K562 (cell line): ENCODE data around the gene PTPRG. TPM values are rescaled to one million over a fixed set of nuclear protein-coding genes. Genes with fewer than 3 reads are reported as not detected.

Source experiments
- ATAC-seq: fragments of 200-7000 bp; cut with Tn5 transposase; 3 replicates; pipeline ENCODE4 v1.9.1; 2020; ENCODE audit warnings: moderate library complexity
- BruUV-seq: library from RNA; stranded (reverse); fragments of 400-500 nt; replicated peaks from 2 replicates; lab custom pipeline; 2021; lab: Mats Ljungman, UMichigan
- CTCF ChIA-PET: fragments of 300-600 bp; formaldehyde crosslinking; extraction: SDS; loops from one replicate; lab custom pipeline; 2021; ENCODE audit warnings: low intra/inter-chr PET ratio; lab: Yijun Ruan, JAX
- POLR2A ChIA-PET: fragments of 300-600, 350-650 bp; sonication (Branson Sonifier 250); formaldehyde crosslinking; extraction: SDS; loops from one replicate; lab custom pipeline; 2021; ENCODE audit warnings: antibody characterized with exemption, inconsistent platforms; lab: Yijun Ruan, JAX
- DNase-seq, 4 experiments: peaks; one replicate each; pipeline versions ENCODE4 v3.0.0 to v3.0.0-alpha.2; 2011 to 2018; ENCODE audit warnings: low spot score in 3 of 4, mixed read lengths in 3 of 4; ENCODE audit errors: extremely low read depth in 1 of 4
- FAIRE-seq: peaks from 2 replicates; lab custom pipeline; 2011; peaks lifted over from hg19 to GRCh38; lab: Jason Lieb, UNC
- H2AFZ ChIP-seq: 2 replicates; pipeline ENCODE4 v1.6.0; 2011; ENCODE audit warnings: low read depth, low read length, control low read depth, inconsistent platforms
- H3K27ac ChIP-seq: fragments of 200-600 bp; 3 replicates; pipeline ENCODE4 v1.8.0; 2011; ENCODE audit warnings: low read depth, mild to moderate bottlenecking, control low read depth, inconsistent platforms, low read length, moderate library complexity, mixed read lengths; ENCODE audit errors: extremely low read depth
- H3K27me3 ChIP-seq, 2 experiments: fragments of 300-600 bp in 1 of 2; 2 replicates in 1 of 2; 3 replicates in 1 of 2; pipeline versions ENCODE4 v1.6.0 to v1.8.0; 2011; ENCODE audit warnings: inconsistent platforms in 2 of 2, low read length in 2 of 2, mild to moderate bottlenecking in 1 of 2, mixed read lengths in 1 of 2, moderate library complexity in 1 of 2; ENCODE audit not compliant: control insufficient read depth in 2 of 2, insufficient read depth in 2 of 2
- H3K36me3 ChIP-seq: fragments of 300-600 bp; 3 replicates; pipeline ENCODE4 v1.8.0; 2011; ENCODE audit warnings: mild to moderate bottlenecking, low read length, inconsistent platforms; ENCODE audit not compliant: control insufficient read depth, insufficient read depth
- H3K4me1 ChIP-seq, 2 experiments: fragments of 200-600 bp in 1 of 2; replicated peaks in 1 of 2; 2 replicates in 1 of 2; 3 replicates in 1 of 2; pipeline versions ENCODE4 v1.5.1 to v1.8.0; 2011; ENCODE audit warnings: inconsistent platforms in 2 of 2, low read length in 2 of 2, mild to moderate bottlenecking in 1 of 2, mixed read lengths in 1 of 2, moderate library complexity in 1 of 2; ENCODE audit not compliant: control insufficient read depth in 2 of 2, insufficient read depth in 2 of 2
- H3K4me2 ChIP-seq: 2 replicates; pipeline ENCODE4 v1.6.1; 2011; ENCODE audit warnings: low read length, control low read depth, inconsistent platforms, mixed read lengths; ENCODE audit not compliant: insufficient read depth
- H3K4me3 ChIP-seq: fragments of 200-600 bp; sonication (generic), shearing (Covaris generic); 2 replicates; pipeline ENCODE4 v1.5.1; 2016; ENCODE audit warnings: control low read depth, inconsistent platforms
- H3K79me2 ChIP-seq: fragments of 200-600 bp; 3 replicates; pipeline ENCODE4 v1.8.0; 2011; ENCODE audit warnings: low read length, inconsistent platforms; ENCODE audit not compliant: control insufficient read depth, insufficient read depth
- H3K9ac ChIP-seq, 2 experiments: 2 replicates each; pipeline versions ENCODE4 v1.6.0 to v1.6.1; 2011; ENCODE audit warnings: low read depth in 2 of 2, low read length in 2 of 2, control low read depth in 1 of 2, inconsistent platforms in 1 of 2, mild to moderate bottlenecking in 1 of 2, mixed read lengths in 1 of 2; ENCODE audit not compliant: insufficient read depth in 1 of 2
- H3K9me1 ChIP-seq: one replicate; pipeline ENCODE4 v1.6.0; 2011; ENCODE audit warnings: inconsistent platforms, mild to moderate bottlenecking, low read length, moderate library complexity; ENCODE audit not compliant: control insufficient read depth, insufficient read depth
- H3K9me3 ChIP-seq: replicated peaks from 2 replicates; pipeline ENCODE4 v1.5.1; 2011; ENCODE audit warnings: low read depth, low read length, inconsistent platforms; ENCODE audit not compliant: control insufficient read depth, insufficient read depth
- H4K20me1 ChIP-seq: replicated peaks from 2 replicates; pipeline ENCODE4 v1.6.1; 2011; ENCODE audit warnings: low read length, inconsistent platforms, mixed read lengths; ENCODE audit not compliant: control insufficient read depth, insufficient read depth
- BACH1 ChIP-seq: fragments of 200-800 bp; sonication (Bioruptor generic); IDR thresholded peaks from 2 replicates; pipeline ENCODE4 v1.6.1; 2016; ENCODE audit warnings: missing genetic modification characterization, missing compliant biosample characterization
- CTBP1 ChIP-seq: fragments of 450-650 bp; IDR thresholded peaks from 2 replicates; pipeline ENCODE4 v1.6.1; 2016; ENCODE audit warnings: borderline replicate concordance
- HMGN3 ChIP-seq: IDR thresholded peaks from 2 replicates; pipeline ENCODE4 v1.6.1; 2011; ENCODE audit warnings: borderline replicate concordance, low read depth, mild to moderate bottlenecking, mixed read lengths, low read length; ENCODE audit not compliant: insufficient read length; ENCODE audit errors: extremely low read depth
- KDM5B ChIP-seq: fragments of 200-600 bp; sonication (generic); IDR thresholded peaks from 2 replicates; pipeline ENCODE4 v1.6.1; 2012; ENCODE audit warnings: low read depth, mild to moderate bottlenecking, moderate library complexity, low read length, control low read depth, inconsistent platforms; ENCODE audit not compliant: insufficient replicate concordance
- KLF10 ChIP-seq: fragments of 250-450 bp; sonication (Bioruptor Pico); IDR thresholded peaks from 2 replicates; pipeline ENCODE4 v1.6.1; 2021; ENCODE audit warnings: matching md5 sums
- SIX5 ChIP-seq, 2 experiments: IDR thresholded peaks; 2 replicates each; pipeline ENCODE4 v1.6.1; 2011; ENCODE audit warnings: low read length in 2 of 2, borderline replicate concordance in 1 of 2, low read depth in 1 of 2, mild to moderate bottlenecking in 1 of 2, moderate library complexity in 1 of 2; ENCODE audit not compliant: insufficient read depth in 1 of 2
- SMAD3 ChIP-seq: fragments of 450-650 bp; formaldehyde crosslinking; conservative IDR thresholded peaks from 2 replicates; pipeline ENCODE4 v1.4.0; 2020; ENCODE audit warnings: mild to moderate bottlenecking
- TAL1 ChIP-seq: fragments of 450-650 bp; IDR thresholded peaks from 2 replicates; pipeline ENCODE4 v1.6.1; 2016; ENCODE audit warnings: mild to moderate bottlenecking
- ZC3H8 ChIP-seq: fragments of 450-650 bp; IDR thresholded peaks from 2 replicates; pipeline ENCODE4 v1.6.1; 2017
- ZNF384 ChIP-seq: IDR thresholded peaks from 2 replicates; pipeline ENCODE4 v1.6.1; 2012; ENCODE audit warnings: low read depth, low read length, improper control_type of control experiment
- ZNF830 ChIP-seq: fragments of 250-450 bp; sonication (Bioruptor Pico); IDR thresholded peaks from 2 replicates; pipeline ENCODE4 v1.5.0; 2021; ENCODE audit warnings: mild to moderate bottlenecking
- WGBS: fragments of 100-300 bp; shearing (Covaris generic); methylation state at CpG from one replicate; pipeline ENCODE4 v1.1.6; 2016; ENCODE audit warnings: low coverage, mixed read lengths; ENCODE audit not compliant: insufficient coverage; ENCODE audit errors: missing lambda C conversion rate; 5-methylcytosine and 5-hydroxymethylcytosine counted together
- in situ Hi-C: fragments of 300-500 bp; cut with MboI; formaldehyde crosslinking; loops from 4 replicates; pipeline ENCODE4 v1.15.0; 2018; ENCODE audit warnings: inconsistent platforms, mixed read lengths
- intact Hi-C: fragments of 100-400 bp; cut with micrococcal nuclease; formaldehyde crosslinking; loops from 2 replicates; pipeline ENCODE4 v1.14.2; 2022
- polyA plus RNA-seq, 8 experiments: library from polyadenylated mRNA; depleted of rRNA in 4 of 8; stranded (reverse) in 5 of 8; unstranded in 3 of 8; fragments of >200 nt; fragmentation: Nextera tagmentation in 2 of 8; fragmentation: Illumina TruSeq in 1 of 8; extraction: Ambion mirVana in 2 of 8; extraction: Trizol in 1 of 8; gene quantifications; 2 replicates each; pipeline versions ENCODE4 v1.2.1 to v1.2.3, GENCODE V29; 2011 to 2014; ENCODE audit warnings: inconsistent platforms in 1 of 8, missing spikeins in 1 of 8
- total RNA-seq, 7 experiments: library from RNA; depleted of rRNA in 6 of 7; stranded (reverse); fragments of >200 nt in 6 of 7; fragmentation: Illumina TruSeq in 2 of 7; extraction: Trizol in 2 of 7; gene quantifications; 2 replicates each; pipeline versions ENCODE4 v1.2.1 to v1.2.3, GENCODE V29; 2011 to 2021; ENCODE audit warnings: low replicate concordance in 1 of 7
- TF ChIP-seq, protein P1 (sequence below): fragments of 250-450 bp; sonication (Bioruptor Pico); IDR thresholded peaks from 2 replicates; pipeline ENCODE4 v1.8.0; 2022; ENCODE audit warnings: inconsistent platforms
- TF ChIP-seq, protein P2 (sequence below): sonication (generic); formaldehyde crosslinking; IDR thresholded peaks from 2 replicates; pipeline ENCODE4 v1.8.1; 2023; ENCODE audit warnings: missing genetic modification reagents, mild to moderate bottlenecking, borderline replicate concordance

The PTPRG gene
- total and polyA plus RNA-seq, 9 of the 15 experiments (the other 6 are each of a cell fraction or from before 2014, with no cell fraction given): 0.16 TPM; not detected in 8

DNA sequence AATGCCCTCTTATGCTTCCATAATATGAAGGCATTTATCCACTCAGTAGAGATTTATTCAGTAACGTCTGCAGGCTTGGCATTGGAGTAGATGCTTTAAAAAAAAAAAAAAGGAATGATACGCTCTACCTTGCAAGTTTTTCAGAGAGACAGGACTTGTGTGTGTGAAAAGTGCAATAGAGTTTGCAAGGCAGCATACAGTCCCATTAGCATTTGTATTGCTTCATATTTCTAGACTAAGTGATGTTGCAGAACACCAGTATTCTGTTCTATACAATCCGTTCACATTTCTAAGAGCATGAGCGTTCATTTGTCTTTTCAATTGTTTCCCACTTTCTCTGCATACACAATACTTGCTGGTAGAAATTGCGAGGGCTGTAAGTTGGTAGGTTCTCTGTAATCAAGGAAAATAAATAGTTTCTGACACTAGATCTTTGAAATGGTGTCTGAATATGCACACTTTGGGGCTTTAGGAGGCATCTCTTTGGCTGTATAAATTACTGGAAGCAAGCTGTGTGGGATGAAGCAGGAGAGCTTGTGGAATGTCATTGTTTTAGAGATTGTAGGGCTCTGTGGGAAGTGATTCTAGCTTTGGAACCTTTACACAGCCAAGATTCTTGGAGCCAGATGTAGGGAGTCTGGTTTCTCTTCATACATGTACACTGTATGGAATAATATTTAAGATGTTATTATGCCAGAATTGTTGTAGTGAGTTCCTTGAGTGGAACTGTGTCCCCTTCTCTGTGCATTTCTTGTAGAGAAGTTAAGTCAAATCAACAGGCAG is 549.3 kb downstream of the PTPRG start (continued):
- TF ChIP-seq SMAD3 (CRISPR knock-in tag) (no peak), HMGN3 (no peak), KDM5B (no peak), CTBP1 (no peak)

DNA sequence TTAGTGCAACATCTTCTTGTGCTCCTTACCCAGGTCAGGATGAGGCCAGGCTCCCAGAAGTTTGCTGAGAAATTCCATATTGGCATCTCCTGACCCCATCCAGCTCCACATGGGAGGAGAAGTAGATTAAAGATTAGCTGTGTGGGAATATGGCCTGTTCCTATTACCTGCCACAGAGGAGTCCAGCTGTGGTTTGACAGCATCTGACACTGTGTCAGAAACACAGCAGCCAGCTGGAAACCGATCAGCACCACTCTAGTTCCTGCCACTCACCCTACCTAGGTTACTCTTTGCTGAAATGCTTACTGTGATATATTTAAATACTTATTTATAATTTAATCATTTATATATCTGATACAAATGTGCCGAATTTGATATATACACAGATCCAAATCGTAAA is 551.7 kb downstream of the PTPRG start:
- H3K36me3 ChIP-seq: no peaks in the 10 kb centered on the region
- BruUV-seq: no TSS peak
- no peaks in the 10 kb centered on the region for H3K9me1 ChIP-seq
- in situ Hi-C loops: no loop called here
- WGBS: 0% methylated on average over 3 of the region's 3 CpGs
- H3K9me3 ChIP-seq: no peaks in the 10 kb centered on the region
- no peak overlapping the region for H3K9ac ChIP-seq
- no peaks in the 10 kb centered on the region for H3K79me2 ChIP-seq
- H2AFZ ChIP-seq: no peak overlapping the region
- no peaks in the 10 kb centered on the region for H3K27me3 ChIP-seq
- DNase-seq (no peak), ATAC-seq (no peak), FAIRE-seq (no peak)
- CTCF ChIA-PET: no interaction called here
- no peak overlapping the region for H3K27ac ChIP-seq
- no peaks in the 10 kb centered on the region for H3K4me1 ChIP-seq
- intact Hi-C loops: no loop called here
- POLR2A ChIA-PET: no interaction called here
- no peak overlapping the region for H3K4me3 ChIP-seq
- H4K20me1 ChIP-seq: no peaks in the 10 kb centered on the region
- no peak overlapping the region for H3K4me2 ChIP-seq
- TF ChIP-seq TAL1: no peak
- no peak for TF ChIP-seq ZNF830
- TF ChIP-seq, protein P1, sequence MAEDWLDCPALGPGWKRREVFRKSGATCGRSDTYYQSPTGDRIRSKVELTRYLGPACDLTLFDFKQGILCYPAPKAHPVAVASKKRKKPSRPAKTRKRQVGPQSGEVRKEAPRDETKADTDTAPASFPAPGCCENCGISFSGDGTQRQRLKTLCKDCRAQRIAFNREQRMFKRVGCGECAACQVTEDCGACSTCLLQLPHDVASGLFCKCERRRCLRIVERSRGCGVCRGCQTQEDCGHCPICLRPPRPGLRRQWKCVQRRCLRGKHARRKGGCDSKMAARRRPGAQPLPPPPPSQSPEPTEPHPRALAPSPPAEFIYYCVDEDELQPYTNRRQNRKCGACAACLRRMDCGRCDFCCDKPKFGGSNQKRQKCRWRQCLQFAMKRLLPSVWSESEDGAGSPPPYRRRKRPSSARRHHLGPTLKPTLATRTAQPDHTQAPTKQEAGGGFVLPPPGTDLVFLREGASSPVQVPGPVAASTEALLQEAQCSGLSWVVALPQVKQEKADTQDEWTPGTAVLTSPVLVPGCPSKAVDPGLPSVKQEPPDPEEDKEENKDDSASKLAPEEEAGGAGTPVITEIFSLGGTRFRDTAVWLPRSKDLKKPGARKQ (CRISPR knock-in tag): no peak
- no peak for TF ChIP-seq SIX5 (IDR thresholded peaks at IDR 0.05; ENCODE audit: borderline replicate concordance in 1 of 2, insufficient read depth in 1 of 2, low read depth in 1 of 2, low read length in 2 of 2)
- TF ChIP-seq BACH1 (tag): no peak
- TF ChIP-seq, protein P2, sequence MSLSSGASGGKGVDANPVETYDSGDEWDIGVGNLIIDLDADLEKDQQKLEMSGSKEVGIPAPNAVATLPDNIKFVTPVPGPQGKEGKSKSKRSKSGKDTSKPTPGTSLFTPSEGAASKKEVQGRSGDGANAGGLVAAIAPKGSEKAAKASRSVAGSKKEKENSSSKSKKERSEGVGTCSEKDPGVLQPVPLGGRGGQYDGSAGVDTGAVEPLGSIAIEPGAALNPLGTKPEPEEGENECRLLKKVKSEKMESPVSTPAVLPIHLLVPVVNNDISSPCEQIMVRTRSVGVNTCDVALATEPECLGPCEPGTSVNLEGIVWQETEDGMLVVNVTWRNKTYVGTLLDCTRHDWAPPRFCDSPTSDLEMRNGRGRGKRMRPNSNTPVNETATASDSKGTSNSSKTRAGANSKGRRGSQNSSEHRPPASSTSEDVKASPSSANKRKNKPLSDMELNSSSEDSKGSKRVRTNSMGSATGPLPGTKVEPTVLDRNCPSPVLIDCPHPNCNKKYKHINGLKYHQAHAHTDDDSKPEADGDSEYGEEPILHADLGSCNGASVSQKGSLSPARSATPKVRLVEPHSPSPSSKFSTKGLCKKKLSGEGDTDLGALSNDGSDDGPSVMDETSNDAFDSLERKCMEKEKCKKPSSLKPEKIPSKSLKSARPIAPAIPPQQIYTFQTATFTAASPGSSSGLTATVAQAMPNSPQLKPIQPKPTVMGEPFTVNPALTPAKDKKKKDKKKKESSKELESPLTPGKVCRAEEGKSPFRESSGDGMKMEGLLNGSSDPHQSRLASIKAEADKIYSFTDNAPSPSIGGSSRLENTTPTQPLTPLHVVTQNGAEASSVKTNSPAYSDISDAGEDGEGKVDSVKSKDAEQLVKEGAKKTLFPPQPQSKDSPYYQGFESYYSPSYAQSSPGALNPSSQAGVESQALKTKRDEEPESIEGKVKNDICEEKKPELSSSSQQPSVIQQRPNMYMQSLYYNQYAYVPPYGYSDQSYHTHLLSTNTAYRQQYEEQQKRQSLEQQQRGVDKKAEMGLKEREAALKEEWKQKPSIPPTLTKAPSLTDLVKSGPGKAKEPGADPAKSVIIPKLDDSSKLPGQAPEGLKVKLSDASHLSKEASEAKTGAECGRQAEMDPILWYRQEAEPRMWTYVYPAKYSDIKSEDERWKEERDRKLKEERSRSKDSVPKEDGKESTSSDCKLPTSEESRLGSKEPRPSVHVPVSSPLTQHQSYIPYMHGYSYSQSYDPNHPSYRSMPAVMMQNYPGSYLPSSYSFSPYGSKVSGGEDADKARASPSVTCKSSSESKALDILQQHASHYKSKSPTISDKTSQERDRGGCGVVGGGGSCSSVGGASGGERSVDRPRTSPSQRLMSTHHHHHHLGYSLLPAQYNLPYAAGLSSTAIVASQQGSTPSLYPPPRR: no peak
- TF ChIP-seq KLF10 (CRISPR knock-in tag): no peak
- TF ChIP-seq ZNF384: no peak
- TF ChIP-seq ZC3H8: no peak
